Activated naive CD4-positive, alpha-beta T cell treated with anti-CD3 and anti-CD28 coated beads, Interleukin-2, amount 10 ng/mL, durations not matched to agents 7 days and 5 days (primary cell): Measurements from ENCODE around the gene CABP4.
A peak's percentile ranks its signal among the peaks of the same experiment; 100 is the strongest.
"Not testable (repeated sequence)": the region's sequence is repeated elsewhere in the genome, so short reads cannot be mapped to it uniquely, and the experiment has no call there.

Experiments
- CTCF ChIA-PET: fragments of 350-600 bp; sonication (Branson Sonifier 250); formaldehyde crosslinking; loops from one replicate; lab custom pipeline; 2021; ENCODE audit warnings: antibody characterized with exemption; lab: Charles Lee
- DNase-seq: peaks from one replicate; pipeline ENCODE4 v3.0.0-alpha.2; 2020
- H3K27ac Mint-ChIP-seq: one replicate; pipeline ENCODE4 v1.8.0; 2021; ENCODE audit warnings: mild to moderate bottlenecking, moderate library complexity, mixed read lengths
- H3K27me3 Mint-ChIP-seq: one replicate; pipeline ENCODE4 v1.8.0; 2021; ENCODE audit warnings: mild to moderate bottlenecking, mixed read lengths
- H3K36me3 Mint-ChIP-seq: one replicate; pipeline ENCODE4 v1.8.0; 2021; ENCODE audit warnings: mixed read lengths
- H3K4me1 Mint-ChIP-seq: one replicate; pipeline ENCODE4 v1.8.0; 2021; ENCODE audit warnings: mixed read lengths
- H3K4me3 Mint-ChIP-seq: one replicate; pipeline ENCODE4 v1.8.0; 2021; ENCODE audit warnings: mild to moderate bottlenecking, moderate library complexity, mixed read lengths
- H3K9me3 Mint-ChIP-seq: one replicate; pipeline ENCODE4 v1.8.0; 2021; ENCODE audit warnings: mixed read lengths

Gene CABP4

GRCh38 chr11:67477344-67478050 lies 22.3 kb downstream of the CABP4 start:
- not testable (repeated sequence) for DNase-seq, H3K27ac Mint-ChIP-seq, H3K4me1 Mint-ChIP-seq, H3K9me3 Mint-ChIP-seq, H3K4me3 Mint-ChIP-seq, H3K36me3 Mint-ChIP-seq
- peaks cover 35% of the 10 kb centered on the region for H3K27me3 Mint-ChIP-seq
- CTCF ChIA-PET: interaction anchor here (0.6 kb wide), 1 partner anchor 980 kb away, joined by 3 read pairs; no protein-coding TSS in a partner anchor

GRCh38 chr11:67482275-67482826 lies 27.2 kb downstream of the CABP4 start:
- Mint-ChIP-seq H3K9me3 (no peaks in the 10 kb centered on the region), H3K27ac (peak overlapping the region; percentile 99), H3K27me3 (peaks cover 23% of the 10 kb centered on the region), H3K36me3 (peaks cover 24% of the 10 kb centered on the region), H3K4me3 (peak overlapping the region; percentile 95), H3K4me1 (peaks cover 51% of the 10 kb centered on the region)
- DNase-seq: no peak
- CTCF ChIA-PET: interaction anchor here (0.7 to 1.0 kb wide), 2 partner anchors 12 to 111 kb away, joined by 3 to 4 read pairs; no protein-coding TSS in a partner anchor

GRCh38 chr11:67482827-67483798 lies 28.0 kb downstream of the CABP4 start, which contains the start of gene AIP:
Gene AIP (plus strand): TSS chr11:67483026. CDS start chr11:67483159, 133 bp downstream.
- DNase-seq: peak; percentile 99
- Mint-ChIP-seq H3K9me3 (no peaks in the 10 kb centered on the region), H3K4me1 (peaks cover 59% of the 10 kb centered on the region), H3K27me3 (peaks cover 18% of the 10 kb centered on the region), H3K36me3 (peaks cover 31% of the 10 kb centered on the region), H3K4me3 (peak within 1 kb of the TSS; percentile 95), H3K27ac (peak within 1 kb of the TSS; percentile 99)
- CTCF ChIA-PET: interaction anchor here (0.7 to 1.3 kb wide), 3 partner anchors 13 to 137 kb away, joined by 3 to 4 read pairs (median 3); no protein-coding TSS in a partner anchor

- CTCF ChIA-PET: interaction anchor here (1.3 to 1.5 kb wide), 3 partner anchors 44 to 138 kb away, joined by 3 to 5 read pairs (median 3); partner anchors contain the start of gene PTPRCAP
- peak overlapping the region; percentile 95 for H3K4me3 Mint-ChIP-seq
- peaks cover 67% of the 10 kb centered on the region for H3K4me1 Mint-ChIP-seq
- H3K36me3 Mint-ChIP-seq: peaks cover 38% of the 10 kb centered on the region
- H3K27ac Mint-ChIP-seq: peak overlapping the region; percentile 99
- peak; percentile 62 for DNase-seq
- no peaks in the 10 kb centered on the region for H3K9me3 Mint-ChIP-seq
- H3K27me3 Mint-ChIP-seq: peaks cover 13% of the 10 kb centered on the region
Measured at GRCh38 chr11:67483831-67484665, 28.9 kb downstream of the CABP4 start.

- peak overlapping the region; percentile 99 for H3K27ac Mint-ChIP-seq
- CTCF ChIA-PET: interaction anchor here (0.7 to 1.9 kb wide), 5 partner anchors 16 to 139 kb away, joined by 3 to 6 read pairs (median 5); partner anchors contain the start of genes PTPRCAP and TBC1D10C
- H3K9me3 Mint-ChIP-seq: no peaks in the 10 kb centered on the region
- peaks cover 42% of the 10 kb centered on the region for H3K36me3 Mint-ChIP-seq
- peaks cover 69% of the 10 kb centered on the region for H3K4me1 Mint-ChIP-seq
- peak overlapping the region; percentile 95 for H3K4me3 Mint-ChIP-seq
- DNase-seq: peak; percentile 74
- peaks cover 9% of the 10 kb centered on the region for H3K27me3 Mint-ChIP-seq
Measured at GRCh38 chr11:67484847-67485311, 29.7 kb downstream of the CABP4 start.

GRCh38 chr11:67485873-67486361 lies 30.8 kb downstream of the CABP4 start:
- not testable (repeated sequence) for H3K9me3 Mint-ChIP-seq, H3K27me3 Mint-ChIP-seq
- Mint-ChIP-seq H3K4me1 (peaks cover 69% of the 10 kb centered on the region), H3K36me3 (peaks cover 45% of the 10 kb centered on the region), H3K27ac (peak overlapping the region; percentile 99), H3K4me3 (peak overlapping the region; percentile 95)
- CTCF ChIA-PET: interaction anchor here (0.6 to 1.9 kb wide), 6 partner anchors 47 to 140 kb away, joined by 3 to 6 read pairs (median 4); partner anchors contain the start of genes PPP1CA and TBC1D10C
- DNase-seq: peak; percentile 69

GRCh38 chr11:67486481-67487195 lies 31.5 kb downstream of the CABP4 start:
- peak overlapping the region; percentile 95 for H3K4me3 Mint-ChIP-seq
- CTCF ChIA-PET: interaction anchor here (1.0 to 1.9 kb wide), 4 partner anchors 48 to 141 kb away, joined by 3 to 6 read pairs (median 4); partner anchors contain the start of gene TBC1D10C
- H3K27ac Mint-ChIP-seq: peak overlapping the region; percentile 99
- H3K36me3 Mint-ChIP-seq: peaks cover 47% of the 10 kb centered on the region
- no peaks in the 10 kb centered on the region for H3K9me3 Mint-ChIP-seq
- peak; percentile 19 for DNase-seq
- peaks cover 69% of the 10 kb centered on the region for H3K4me1 Mint-ChIP-seq
- peaks cover 4% of the 10 kb centered on the region for H3K27me3 Mint-ChIP-seq

GRCh38 chr11:67489203-67489884 lies 34.2 kb downstream of the CABP4 start:
- Mint-ChIP-seq H3K4me1 (peaks cover 48% of the 10 kb centered on the region), H3K27me3 (no peaks in the 10 kb centered on the region), H3K9me3 (no peaks in the 10 kb centered on the region), H3K4me3 (no peak overlapping the region), H3K27ac (no peak overlapping the region), H3K36me3 (peaks cover 53% of the 10 kb centered on the region)
- CTCF ChIA-PET: interaction anchor here (1.1 to 1.2 kb wide), 2 partner anchors 17 to 88 kb away, joined by 3 read pairs; no protein-coding TSS in a partner anchor
- peak; percentile 17 for DNase-seq

GRCh38 chr11:67489885-67490726 lies 35.0 kb downstream of the CABP4 start:
- peaks cover 49% of the 10 kb centered on the region for H3K36me3 Mint-ChIP-seq
- peaks cover 40% of the 10 kb centered on the region for H3K4me1 Mint-ChIP-seq
- no peak overlapping the region for H3K4me3 Mint-ChIP-seq
- DNase-seq: no peak
- CTCF ChIA-PET: interaction anchor here (1.1 to 1.2 kb wide), 2 partner anchors 16 to 89 kb away, joined by 3 to 4 read pairs; partner anchors contain the start of gene PITPNM1
- no peaks in the 10 kb centered on the region for H3K9me3 Mint-ChIP-seq
- no peaks in the 10 kb centered on the region for H3K27me3 Mint-ChIP-seq
- no peak overlapping the region for H3K27ac Mint-ChIP-seq

- no peak for DNase-seq
- H3K4me1 Mint-ChIP-seq: peaks cover 35% of the 10 kb centered on the region
- CTCF ChIA-PET: interaction anchor here (1.1 to 1.2 kb wide), 3 partner anchors 15 to 90 kb away, joined by 3 to 4 read pairs (median 3); partner anchors contain the start of genes CDK2AP2 and PITPNM1
- H3K4me3 Mint-ChIP-seq: no peak overlapping the region
- no peaks in the 10 kb centered on the region for H3K9me3 Mint-ChIP-seq
- H3K27ac Mint-ChIP-seq: no peak overlapping the region
- no peaks in the 10 kb centered on the region for H3K27me3 Mint-ChIP-seq
- peaks cover 49% of the 10 kb centered on the region for H3K36me3 Mint-ChIP-seq
Measured at GRCh38 chr11:67490727-67491065, 35.5 kb downstream of the CABP4 start.
